H9 (cell line): ENCODE results near the gene PRSS27. TPM values are rescaled to one million over a fixed set of nuclear protein-coding genes. Genes with fewer than 3 reads are reported as not detected.
"Not testable (repeated sequence)": the region's sequence is repeated elsewhere in the genome, so short reads cannot be mapped to it uniquely, and the experiment has no call there.

Experiments
- DNase-seq: peaks from one replicate; pipeline ENCODE4 v3.0.0-alpha.2; 2017
- H2AFZ ChIP-seq: one replicate; pipeline ENCODE4 v1.6.1; 2013; ENCODE audit warnings: mild to moderate bottlenecking, low read length, control low read depth, moderate library complexity
- H2AK5ac ChIP-seq: 2 replicates; pipeline ENCODE4 v1.6.1; 2013; ENCODE audit warnings: low read length, control low read depth, mixed read lengths; ENCODE audit not compliant: insufficient read length
- H2BK120ac ChIP-seq: one replicate; pipeline ENCODE4 v1.6.1; 2013; ENCODE audit warnings: low read depth, mild to moderate bottlenecking, low read length, control low read depth, inconsistent platforms; ENCODE audit not compliant: poor library complexity, severe bottlenecking
- H2BK12ac ChIP-seq: 2 replicates; pipeline ENCODE4 v1.6.1; 2013; ENCODE audit warnings: low read length, control low read depth, mixed read lengths, low read depth; ENCODE audit not compliant: insufficient read length
- H2BK15ac ChIP-seq: 2 replicates; pipeline ENCODE4 v1.6.1; 2013; ENCODE audit warnings: low read depth, low read length, control low read depth
- H2BK20ac ChIP-seq: one replicate; pipeline ENCODE4 v1.6.1; 2013; ENCODE audit warnings: low read depth, mild to moderate bottlenecking, low read length, control low read depth, inconsistent platforms; ENCODE audit not compliant: poor library complexity, severe bottlenecking
- H2BK5ac ChIP-seq: 2 replicates; pipeline ENCODE4 v1.6.1; 2013; ENCODE audit warnings: low read length, control low read depth, mixed read lengths; ENCODE audit not compliant: insufficient read length
- H3K14ac ChIP-seq: 2 replicates; pipeline ENCODE4 v1.6.1; 2013; ENCODE audit warnings: low read length, control low read depth; ENCODE audit not compliant: insufficient read depth
- H3K18ac ChIP-seq: 2 replicates; pipeline ENCODE4 v1.6.1; 2013; ENCODE audit warnings: low read depth, mild to moderate bottlenecking, mixed read lengths, low read length, control low read depth; ENCODE audit not compliant: insufficient read length
- H3K23ac ChIP-seq: 2 replicates; pipeline ENCODE4 v1.6.1; 2013; ENCODE audit warnings: low read length, control low read depth, mixed read lengths, low read depth; ENCODE audit not compliant: insufficient read length
- H3K23me2 ChIP-seq: 2 replicates; pipeline ENCODE4 v1.6.1; 2013; ENCODE audit warnings: low read depth, mild to moderate bottlenecking, mixed read lengths, low read length, control low read depth; ENCODE audit not compliant: insufficient read length, poor library complexity, severe bottlenecking
- H3K27ac ChIP-seq: 2 replicates; pipeline ENCODE4 v1.5.1; 2013; ENCODE audit warnings: low read length, control low read depth, mixed read lengths, low read depth; ENCODE audit not compliant: insufficient read length
- H3K27me3 ChIP-seq: 2 replicates; pipeline ENCODE4 v1.6.1; 2013; ENCODE audit warnings: low read length, control low read depth, inconsistent platforms; ENCODE audit not compliant: insufficient read depth
- H3K4ac ChIP-seq: 2 replicates; pipeline ENCODE4 v1.6.1; 2013; ENCODE audit warnings: low read depth, mild to moderate bottlenecking, control low read depth, inconsistent platforms, low read length, moderate library complexity
- H3K4me1 ChIP-seq: 2 replicates; pipeline ENCODE4 v1.6.1; 2013; ENCODE audit warnings: low read length, control low read depth, inconsistent platforms; ENCODE audit not compliant: insufficient read depth
- H3K4me2 ChIP-seq: 2 replicates; pipeline ENCODE4 v1.6.1; 2013; ENCODE audit warnings: low read length, control low read depth, mixed read lengths; ENCODE audit not compliant: insufficient read length, insufficient read depth
- H3K56ac ChIP-seq: 2 replicates; pipeline ENCODE4 v1.6.1; 2013; ENCODE audit warnings: low read depth, mild to moderate bottlenecking, mixed read lengths, low read length, control low read depth; ENCODE audit not compliant: insufficient read length
- H3K79me1 ChIP-seq: 2 replicates; pipeline ENCODE4 v1.6.1; 2013; ENCODE audit warnings: low read depth, mild to moderate bottlenecking, moderate library complexity, low read length, control low read depth, inconsistent platforms; ENCODE audit not compliant: insufficient read depth, poor library complexity, severe bottlenecking
- H3K79me2 ChIP-seq: 2 replicates; pipeline ENCODE4 v1.6.1; 2013; ENCODE audit warnings: low read length, control low read depth, inconsistent platforms; ENCODE audit not compliant: insufficient read depth
- H3K9ac ChIP-seq: 2 replicates; pipeline ENCODE4 v1.6.1; 2013; ENCODE audit warnings: low read length, control low read depth, mixed read lengths; ENCODE audit not compliant: insufficient read length; ENCODE audit errors: extremely low read depth
- H3K9me3 ChIP-seq: one replicate; pipeline ENCODE4 v1.6.1; 2013; ENCODE audit warnings: low read depth, low read length, inconsistent platforms; ENCODE audit not compliant: control insufficient read depth
- H3T11ph ChIP-seq: one replicate; pipeline ENCODE4 v1.6.1; 2013; ENCODE audit warnings: mild to moderate bottlenecking, low read length, control low read depth, inconsistent platforms
- H4K20me1 ChIP-seq: one replicate; pipeline ENCODE4 v1.6.1; 2013; ENCODE audit not compliant: control insufficient read depth, insufficient read length, insufficient read depth
- H4K5ac ChIP-seq: 2 replicates; pipeline ENCODE4 v1.6.1; 2013; ENCODE audit warnings: low read depth, mild to moderate bottlenecking, mixed read lengths, low read length, control low read depth; ENCODE audit not compliant: insufficient read length
- H4K8ac ChIP-seq: replicated peaks from 2 replicates; pipeline ENCODE4 v1.6.1; 2013; ENCODE audit warnings: low read length, control low read depth, mixed read lengths, low read depth; ENCODE audit not compliant: insufficient read length
- H4K91ac ChIP-seq: 2 replicates; pipeline ENCODE4 v1.6.1; 2013; ENCODE audit warnings: low read depth, mild to moderate bottlenecking, moderate library complexity, mixed read lengths, low read length, control low read depth; ENCODE audit not compliant: insufficient read length
- H3K27ac Mint-ChIP-seq, 3 experiments: 2 replicates in 2 of 3; 3 replicates in 1 of 3; pipeline ENCODE4 v1.8.0; 2020 to 2021; ENCODE audit warnings: mixed read lengths in 3 of 3, mild to moderate bottlenecking in 1 of 3, moderate library complexity in 1 of 3
- H3K27me3 Mint-ChIP-seq: 2 replicates; pipeline ENCODE4 v1.8.0; 2021; ENCODE audit warnings: low read depth, mild to moderate bottlenecking, moderate library complexity, mixed read lengths
- H3K36me3 Mint-ChIP-seq, 3 experiments: 2 replicates in 2 of 3; 3 replicates in 1 of 3; pipeline ENCODE4 v1.8.0; 2020 to 2021; ENCODE audit warnings: low read depth in 3 of 3, mixed read lengths in 3 of 3; ENCODE audit not compliant: insufficient read depth in 1 of 3
- H3K4me1 Mint-ChIP-seq, 2 experiments: 2 replicates each; pipeline ENCODE4 v1.8.0; 2020; ENCODE audit warnings: mixed read lengths in 2 of 2
- H3K4me3 Mint-ChIP-seq, 2 experiments: 2 replicates in 1 of 2; 3 replicates in 1 of 2; pipeline ENCODE4 v1.8.0; 2020 to 2021; ENCODE audit warnings: mild to moderate bottlenecking in 2 of 2, mixed read lengths in 2 of 2, moderate library complexity in 1 of 2
- H3K9me3 Mint-ChIP-seq, 2 experiments: 2 replicates in 1 of 2; 3 replicates in 1 of 2; pipeline ENCODE4 v1.8.0; 2020; ENCODE audit warnings: mild to moderate bottlenecking in 2 of 2, mixed read lengths in 2 of 2, moderate library complexity in 1 of 2
- WGBS: extraction: QIAGEN DNeasy Blood & Tissue Kit; methylation state at CpG from one replicate; pipeline ENCODE4 v1.1.7; 2013; ENCODE audit warnings: missing lambda C conversion rate, low lambda C conversion rate, mixed read lengths; ENCODE audit not compliant: insufficient read length; ENCODE audit errors: extremely low coverage; 5-methylcytosine and 5-hydroxymethylcytosine counted together
- total RNA-seq: library from RNA; stranded (reverse); gene quantifications from 2 replicates; pipeline ENCODE4 v1.2.1, GENCODE V29; 2021

PRSS27 gene
- total RNA-seq, 1 experiment from 2014 or later = 5.0 TPM

- H3K27ac Mint-ChIP-seq = peak overlapping the region in 1 of 3 experiments; percentile 87; a peak in 1 of 7 replicates
- not testable (repeated sequence) for H2BK15ac ChIP-seq, DNase-seq, H3K9me3 ChIP-seq, H4K20me1 ChIP-seq, H2BK12ac ChIP-seq, H3K23me2 ChIP-seq, H3K79me2 ChIP-seq, H3K4me1 Mint-ChIP-seq, H2AFZ ChIP-seq, H3K56ac ChIP-seq, H3K18ac ChIP-seq, H3K9me3 Mint-ChIP-seq, H2BK5ac ChIP-seq, H4K8ac ChIP-seq, H3K27me3 Mint-ChIP-seq, H3T11ph ChIP-seq, H2BK120ac ChIP-seq, H3K79me1 ChIP-seq, H3K27me3 ChIP-seq, H2BK20ac ChIP-seq, H3K4me1 ChIP-seq, H2AK5ac ChIP-seq, H4K5ac ChIP-seq, H4K91ac ChIP-seq, H3K23ac ChIP-seq, H3K4ac ChIP-seq, H3K27ac ChIP-seq
- H3K4me3 Mint-ChIP-seq = peak overlapping the region; percentile 95 to 99
- peaks cover 0 to 11% (median 10%) of the 10 kb centered on the region in 3 experiments; a peak in 4 of 7 replicates for H3K36me3 Mint-ChIP-seq
- Histone ChIP-seq H3K14ac (peak overlapping the region; percentile 74; the same call in 1 of the 2 replicates), H3K4me2 (peak overlapping the region; percentile 65), H3K9ac (peak overlapping the region; percentile 95)
- WGBS = no CpG with 5 or more reads among the region's 13 CpGs
Observed at GRCh38 chr16:2683041-2683440, 37.0 kb downstream of the PRSS27 start.
